GM18907 (cell line): Measurements from ENCODE around the gene AAMP.

Experiments used
- ATAC-seq: cut with Tn5 transposase; IDR thresholded peaks from one replicate; pipeline ENCODE4 v1.9.1; 2021; ENCODE audit warnings: mild to moderate bottlenecking, moderate library complexity; ENCODE audit not compliant: unreplicated experiment

The AAMP gene

GRCh38 chr2:218294430-218295022 is 24.6 kb upstream of the AAMP start:
- ATAC-seq = no peak

GRCh38 chr2:218293715-218294429 is 23.9 kb upstream of the AAMP start:
- ATAC-seq = no peak

GRCh38 chr2:218292048-218293014 is 22.4 kb upstream of the AAMP start, which contains the start of gene TMBIM1:
Gene TMBIM1, minus strand, starts transcription at chr2:218292503. Its CDS starts 10,362 bp downstream, at chr2:218282141.
- ATAC-seq = peak; percentile 63

GRCh38 chr2:218291318-218292047 is 21.5 kb upstream of the AAMP start:
- ATAC-seq = no peak

GRCh38 chr2:218290316-218291261 is 20.7 kb upstream of the AAMP start:
- peak; percentile 59 for ATAC-seq

GRCh38 chr2:218289639-218290315 is 19.8 kb upstream of the AAMP start:
- no peak for ATAC-seq

- ATAC-seq = peak; percentile 67
Observed at GRCh38 chr2:218286570-218287459, 16.9 kb upstream of the AAMP start.

- no peak for ATAC-seq
Observed at GRCh38 chr2:218285604-218286003, 15.7 kb upstream of the AAMP start.

GRCh38 chr2:218284106-218284811 is 14.3 kb upstream of the AAMP start:
- ATAC-seq = peak; percentile 33

GRCh38 chr2:218282173-218282991 is 12.4 kb upstream of the AAMP start:
- ATAC-seq = no peak

- no peak for ATAC-seq
Observed at GRCh38 chr2:218281449-218281848, 11.5 kb upstream of the AAMP start.

- ATAC-seq = no peak
Observed at GRCh38 chr2:218280260-218280870, 10.4 kb upstream of the AAMP start.

- no peak for ATAC-seq
Observed at GRCh38 chr2:218278531-218279360, 8.8 kb upstream of the AAMP start.

GRCh38 chr2:218277921-218278320 is 8.0 kb upstream of the AAMP start:
- ATAC-seq = no peak
